Activated naive CD4-positive, alpha-beta T cell treated with anti-CD3 and anti-CD28 coated beads, Interleukin-2, amount 50 U/mL, for 16 hours (primary cell): Measurements from ENCODE around the gene EME2.
A peak's percentile ranks its signal among the peaks of the same experiment; 100 is the strongest.
"Not testable (repeated sequence)": the region's sequence is repeated elsewhere in the genome, so short reads cannot be mapped to it uniquely, and the experiment has no call there.

Source experiments
- DNase-seq: peaks from one replicate; pipeline ENCODE4 v3.0.0-alpha.2; 2020

Gene EME2

GRCh38 chr16:1791943-1792812 lies 19.6 kb downstream of the EME2 start:
- DNase-seq, result peak; percentile 9

- no peak for DNase-seq
Observed at GRCh38 chr16:1792836-1793577, 20.4 kb downstream of the EME2 start.

GRCh38 chr16:1793578-1794220 lies 21.1 kb downstream of the EME2 start, which contains the start of gene IGFALS:
Gene IGFALS, minus strand, starts transcription at chr16:1793705. Its CDS starts 53 bp downstream, at chr16:1793652.
- no peak for DNase-seq

GRCh38 chr16:1794221-1794871 lies 21.7 kb downstream of the EME2 start:
- DNase-seq, result peak; percentile 9

- no peak for DNase-seq
Observed at GRCh38 chr16:1794908-1795666, 22.5 kb downstream of the EME2 start.

- DNase-seq, result not testable (repeated sequence)
Observed at GRCh38 chr16:1799263-1799662, 26.7 kb downstream of the EME2 start.

- DNase-seq, result no peak
Observed at GRCh38 chr16:1800701-1801100, 28.1 kb downstream of the EME2 start.

GRCh38 chr16:1807626-1808025 lies 35.0 kb downstream of the EME2 start:
- DNase-seq, result no peak

GRCh38 chr16:1808691-1809090 lies 36.1 kb downstream of the EME2 start:
- no peak for DNase-seq

GRCh38 chr16:1809281-1809801 lies 36.7 kb downstream of the EME2 start:
- DNase-seq, result no peak

GRCh38 chr16:1810106-1810505 lies 37.5 kb downstream of the EME2 start:
- no peak for DNase-seq

GRCh38 chr16:1810536-1810935 lies 37.9 kb downstream of the EME2 start:
- no peak for DNase-seq

GRCh38 chr16:1812732-1813163 lies 40.1 kb downstream of the EME2 start:
- DNase-seq, result peak; percentile 59

- DNase-seq, result no peak
Observed at GRCh38 chr16:1815461-1815860, 42.9 kb downstream of the EME2 start.

- DNase-seq, result no peak
Observed at GRCh38 chr16:1816396-1817275, 44.0 kb downstream of the EME2 start.

GRCh38 chr16:1817276-1817589 lies 44.6 kb downstream of the EME2 start:
- DNase-seq, result no peak

- no peak for DNase-seq
Observed at GRCh38 chr16:1817716-1818115, 45.1 kb downstream of the EME2 start.

GRCh38 chr16:1818204-1818872 lies 45.7 kb downstream of the EME2 start:
- no peak for DNase-seq

- no peak for DNase-seq
Observed at GRCh38 chr16:1818873-1819525, 46.4 kb downstream of the EME2 start.

GRCh38 chr16:1819611-1820010 lies 47.0 kb downstream of the EME2 start:
- no peak for DNase-seq
